HG03439 (cell line): ENCODE measurements around the gene MVB12A.

Source experiments
- ATAC-seq: cut with Tn5 transposase; IDR thresholded peaks from one replicate; pipeline ENCODE4 v1.9.1; 2021; ENCODE audit warnings: mild to moderate bottlenecking, moderate library complexity; ENCODE audit not compliant: unreplicated experiment

The MVB12A gene

GRCh38 chr19:17441241-17442021, 21.6 kb downstream of the MVB12A start:
- no peak for ATAC-seq

DNA sequence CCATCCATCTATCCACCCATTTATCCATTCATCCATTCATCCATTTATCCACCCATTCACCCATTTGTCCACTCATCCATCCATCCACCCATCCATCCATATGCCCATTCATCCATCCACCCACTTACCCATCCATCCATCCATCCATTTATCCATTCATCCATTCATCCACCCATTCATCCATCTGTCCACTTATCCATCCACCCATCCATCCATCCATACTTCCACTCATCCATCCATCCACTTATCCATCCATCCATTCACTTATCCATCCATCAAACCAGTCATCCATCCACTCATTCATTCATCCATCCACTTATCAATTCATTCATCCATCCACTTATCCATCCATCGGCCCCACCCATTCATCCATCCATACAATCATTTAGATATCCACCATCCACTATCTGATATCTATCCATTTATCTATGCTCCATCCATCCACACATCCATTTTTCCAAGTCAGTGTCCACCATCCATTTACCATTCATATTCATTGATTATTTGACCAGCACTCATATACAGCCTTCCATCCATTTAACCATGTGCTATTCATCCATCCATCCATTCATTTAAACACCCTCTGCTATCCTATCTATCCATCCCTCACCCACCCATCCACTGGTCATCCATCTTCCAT, 25.8 kb downstream of the MVB12A start:
- no peak for ATAC-seq

DNA sequence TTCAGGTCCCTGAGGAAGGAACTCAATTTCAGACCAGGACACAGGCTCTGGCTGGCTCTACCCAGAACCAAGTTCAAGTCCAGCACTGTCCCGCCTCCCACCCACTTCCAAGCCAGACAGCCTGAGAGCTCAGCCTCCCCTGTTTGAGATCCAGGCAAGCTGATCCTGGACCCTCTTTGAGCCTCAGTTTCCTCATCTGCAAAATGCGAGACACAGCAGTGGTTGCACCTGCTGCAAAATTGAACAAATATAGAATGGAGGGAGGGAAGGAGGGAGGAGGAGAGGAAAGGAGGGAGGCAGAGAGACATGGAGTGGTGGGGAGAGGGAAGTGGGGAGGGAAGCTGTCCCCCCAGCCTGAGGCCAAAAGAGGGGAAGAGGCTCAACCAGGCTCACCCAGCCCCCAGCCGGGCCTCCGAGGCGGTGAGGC, 27.9 kb downstream of the MVB12A start:
- ATAC-seq = no peak

GRCh38 chr19:17448131-17448967, 28.5 kb downstream of the MVB12A start, which contains the start of gene TMEM221:
Gene TMEM221, minus strand, starts transcription at chr19:17448668. Its CDS starts 206 bp downstream, at chr19:17448462.
- no peak for ATAC-seq

DNA sequence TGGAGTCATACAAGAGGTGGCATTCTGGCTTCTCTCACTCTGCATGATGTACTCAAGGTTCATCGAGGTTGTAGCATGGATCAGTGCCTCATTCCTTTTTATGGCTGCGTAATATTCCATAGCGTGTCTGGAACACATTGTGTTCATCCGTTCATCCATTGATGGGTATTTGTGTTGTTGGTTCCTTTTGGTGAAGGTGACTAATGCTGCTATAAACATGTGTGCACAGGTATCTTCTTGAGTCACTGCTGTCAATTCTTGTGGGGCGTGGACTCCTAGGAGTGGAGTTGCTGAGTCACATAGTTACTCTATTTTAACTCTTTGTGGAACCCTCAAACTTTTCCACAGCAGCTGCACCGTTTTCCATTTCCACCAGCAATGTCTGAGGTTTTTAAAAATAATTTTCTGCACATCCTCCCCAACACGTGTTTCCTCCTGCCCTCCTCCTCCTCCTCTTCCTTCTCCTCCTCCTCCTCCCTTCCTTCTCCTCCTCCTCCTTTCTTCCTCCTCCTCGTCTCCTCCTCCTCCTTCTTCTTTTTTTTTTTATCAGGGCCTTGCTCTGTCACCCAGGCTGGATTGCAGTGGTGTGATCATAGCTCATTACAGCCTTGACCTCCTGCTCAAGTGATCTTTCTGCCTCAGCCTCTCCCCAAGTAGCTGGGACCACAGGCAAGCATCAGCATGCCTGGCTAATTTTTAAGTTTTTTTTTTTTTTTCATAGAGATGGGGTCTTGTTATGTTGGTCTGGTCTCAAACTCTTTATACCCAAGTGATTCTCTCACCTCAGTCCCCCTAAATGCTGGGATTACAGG, 30.6 kb downstream of the MVB12A start:
- ATAC-seq = no peak

GRCh38 chr19:17451820-17452219, 32.0 kb downstream of the MVB12A start:
- ATAC-seq = no peak

GRCh38 chr19:17454576-17455071, 34.8 kb downstream of the MVB12A start:
- no peak for ATAC-seq

GRCh38 chr19:17455308-17456123, 35.7 kb downstream of the MVB12A start:
- no peak for ATAC-seq

GRCh38 chr19:17456127-17456526, 36.3 kb downstream of the MVB12A start:
- no peak for ATAC-seq

DNA sequence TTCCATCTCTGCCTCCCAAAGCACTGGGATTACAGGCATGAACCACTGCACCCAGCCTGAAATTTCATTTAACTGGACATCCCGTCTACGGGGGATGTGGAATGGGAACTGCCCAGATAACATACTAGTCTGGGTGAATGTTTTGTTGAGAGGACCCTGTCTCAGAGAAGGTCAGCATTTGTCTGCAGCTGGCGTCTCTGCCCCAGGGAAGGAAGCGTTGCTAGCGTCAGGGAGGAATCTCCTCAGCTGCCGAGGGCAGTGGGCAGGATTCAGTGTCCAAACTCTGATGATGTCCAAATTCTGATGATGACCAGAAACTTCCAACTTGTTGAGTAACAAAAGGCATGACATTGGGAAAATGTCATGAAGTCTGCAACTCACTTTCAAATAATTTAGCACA, 37.8 kb downstream of the MVB12A start:
- ATAC-seq = no peak

DNA sequence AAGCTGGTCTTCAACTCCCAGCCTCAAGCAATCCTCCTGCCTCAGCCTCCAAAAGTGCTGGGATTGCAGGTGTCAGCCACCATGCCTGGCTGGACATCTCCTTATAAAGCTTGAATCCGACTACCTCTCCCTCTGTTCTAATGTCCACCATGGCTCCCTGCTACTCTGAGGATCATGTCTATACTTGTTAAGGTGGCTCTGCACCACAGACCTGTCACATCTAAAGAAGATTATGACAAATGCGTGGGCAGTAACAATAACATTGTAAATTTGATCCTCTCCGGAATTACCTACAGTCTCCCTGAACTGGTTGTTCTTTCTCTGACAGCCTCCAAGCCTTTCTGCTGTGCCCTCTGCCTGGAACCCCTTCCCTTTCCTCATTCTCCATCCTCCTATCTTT, 39.1 kb downstream of the MVB12A start:
- ATAC-seq = no peak

- ATAC-seq = no peak
Observed at GRCh38 chr19:17460372-17461230, 40.8 kb downstream of the MVB12A start, which contains the start of gene NXNL1. Gene NXNL1, minus strand, starts transcription at chr19:17460926. Its CDS starts 57 bp downstream, at chr19:17460869.

- ATAC-seq = no peak
Observed at GRCh38 chr19:17466487-17466850, 46.6 kb downstream of the MVB12A start.

DNA sequence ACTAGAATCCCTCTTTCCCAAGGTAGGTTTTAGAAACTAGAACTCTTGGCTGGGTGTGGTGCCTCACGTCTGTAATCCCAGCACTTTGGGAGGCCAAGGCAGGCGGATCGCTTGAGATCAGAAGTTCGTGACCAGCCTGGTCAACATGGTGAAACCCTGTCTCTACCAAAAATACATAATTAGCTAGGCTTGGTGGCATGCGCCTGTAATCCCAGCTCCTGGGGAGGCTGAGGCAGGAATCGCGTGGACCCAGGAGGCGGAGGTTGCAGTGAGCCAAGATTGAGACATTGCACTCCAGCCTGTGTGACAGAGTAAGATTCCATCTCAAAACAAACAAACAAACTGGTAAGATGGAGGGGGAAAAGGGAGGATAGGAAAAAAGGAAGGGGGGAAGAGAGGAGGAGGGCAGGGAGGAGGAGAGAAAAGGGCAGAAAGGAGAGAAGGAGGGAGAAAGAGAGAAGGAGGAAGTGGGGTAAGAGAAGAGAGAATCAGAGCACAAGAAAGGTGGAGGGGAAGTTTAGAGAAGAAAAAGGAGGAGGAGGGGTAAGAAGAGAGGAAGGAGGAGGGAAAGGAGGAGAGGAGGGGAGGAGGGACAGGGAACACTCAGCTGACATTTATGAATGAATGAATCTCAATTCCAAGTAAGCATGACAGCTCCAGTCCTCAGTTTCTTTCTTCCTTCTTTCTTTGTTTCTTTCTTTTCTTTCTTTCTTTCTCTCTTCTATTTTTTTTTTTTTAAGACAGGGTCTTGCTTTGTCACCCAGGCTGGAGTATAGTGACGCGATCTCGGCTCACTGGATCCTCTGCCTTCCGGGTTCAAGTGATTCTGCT, 47.8 kb downstream of the MVB12A start:
- no peak for ATAC-seq

- ATAC-seq = no peak
Observed at GRCh38 chr19:17468302-17469091, 48.6 kb downstream of the MVB12A start.

DNA sequence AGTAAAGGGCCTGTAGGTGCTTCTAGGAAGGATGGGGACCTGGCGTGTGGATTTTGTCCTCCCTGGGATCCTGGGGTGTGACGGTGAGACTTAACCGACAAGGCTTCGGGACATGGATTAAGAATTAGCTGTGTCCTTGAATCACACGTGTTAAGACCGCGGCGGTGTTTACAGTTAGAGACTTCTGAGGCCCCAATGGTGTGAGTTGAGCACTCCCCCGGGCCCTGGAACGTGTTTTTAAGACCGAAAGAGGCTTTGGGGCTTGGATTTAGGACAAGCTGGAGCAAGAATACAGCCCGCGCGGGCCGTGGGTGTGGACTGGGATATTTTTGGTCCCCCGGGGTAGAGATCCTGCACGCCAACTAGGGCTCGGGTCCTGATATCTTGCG, 49.2 kb downstream of the MVB12A start:
- no peak for ATAC-seq

- ATAC-seq = peak; percentile 55
Observed at GRCh38 chr19:17469481-17470067, 49.7 kb downstream of the MVB12A start.
